Suprapubic skin (tissue), 4 donors: ENCODE data around the gene ZEB2.

Experiments
- EP300 ChIP-seq: sonication (generic); formaldehyde crosslinking; IDR thresholded peaks from one replicate; pipeline ENCODE4 v1.6.1; 2017; ENCODE audit warnings: antibody characterized with exemption
- POLR2A ChIP-seq, 2 donors: fragments of 450-650 bp; IDR thresholded peaks; one replicate each; pipeline ENCODE4 v1.6.1; 2017; ENCODE audit warnings: antibody characterized with exemption in 2 of 2, mild to moderate bottlenecking in 2 of 2, moderate library complexity in 2 of 2
- POLR2AphosphoS5 ChIP-seq, 3 donors: sonication (generic); formaldehyde crosslinking; IDR thresholded peaks; one replicate each; pipeline ENCODE4 v1.6.1; 2017; ENCODE audit warnings: antibody characterized with exemption in 3 of 3
- TF ChIP-seq, protein P1 (sequence below), 2 donors: fragments of 200-600 bp in 1 of 2; fragments of 450-650 bp in 1 of 2; sonication (generic) in 1 of 2; IDR thresholded peaks; one replicate each; pipeline ENCODE4 v1.5.1; 2016 to 2019; ENCODE audit warnings: antibody characterized with exemption in 2 of 2, mild to moderate bottlenecking in 1 of 2, moderate library complexity in 1 of 2

DNA sequence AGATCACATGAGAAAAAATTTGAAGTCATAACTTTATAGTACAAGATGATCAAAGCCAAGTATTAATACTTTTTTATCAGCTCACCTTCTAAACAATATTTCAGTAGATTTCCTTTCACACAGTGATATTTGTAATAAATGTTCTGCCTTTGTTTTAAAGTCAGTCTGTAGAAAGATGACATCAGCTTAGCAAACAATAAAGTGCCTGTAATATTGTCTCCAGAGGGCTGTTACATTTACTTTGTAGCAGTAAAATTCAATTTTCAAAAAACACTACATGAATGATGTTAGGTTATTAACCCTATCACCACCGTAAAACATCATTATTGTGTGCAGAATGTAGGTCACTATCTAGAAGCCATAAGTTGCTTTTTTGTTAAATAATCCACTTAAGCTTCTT lies 49.6 kb downstream of the ZEB2 start:
- TF ChIP-seq, protein P1, sequence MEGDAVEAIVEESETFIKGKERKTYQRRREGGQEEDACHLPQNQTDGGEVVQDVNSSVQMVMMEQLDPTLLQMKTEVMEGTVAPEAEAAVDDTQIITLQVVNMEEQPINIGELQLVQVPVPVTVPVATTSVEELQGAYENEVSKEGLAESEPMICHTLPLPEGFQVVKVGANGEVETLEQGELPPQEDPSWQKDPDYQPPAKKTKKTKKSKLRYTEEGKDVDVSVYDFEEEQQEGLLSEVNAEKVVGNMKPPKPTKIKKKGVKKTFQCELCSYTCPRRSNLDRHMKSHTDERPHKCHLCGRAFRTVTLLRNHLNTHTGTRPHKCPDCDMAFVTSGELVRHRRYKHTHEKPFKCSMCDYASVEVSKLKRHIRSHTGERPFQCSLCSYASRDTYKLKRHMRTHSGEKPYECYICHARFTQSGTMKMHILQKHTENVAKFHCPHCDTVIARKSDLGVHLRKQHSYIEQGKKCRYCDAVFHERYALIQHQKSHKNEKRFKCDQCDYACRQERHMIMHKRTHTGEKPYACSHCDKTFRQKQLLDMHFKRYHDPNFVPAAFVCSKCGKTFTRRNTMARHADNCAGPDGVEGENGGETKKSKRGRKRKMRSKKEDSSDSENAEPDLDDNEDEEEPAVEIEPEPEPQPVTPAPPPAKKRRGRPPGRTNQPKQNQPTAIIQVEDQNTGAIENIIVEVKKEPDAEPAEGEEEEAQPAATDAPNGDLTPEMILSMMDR (IDR thresholded peaks at IDR 0.05): no peak
- no peak for TF ChIP-seq POLR2A (IDR thresholded peaks at IDR 0.05)
- TF ChIP-seq POLR2AphosphoS5 (IDR thresholded peaks at IDR 0.05): no peak
- TF ChIP-seq EP300: no peak
